Activated CD8-positive, alpha-beta memory T cell treated with anti-CD3 and anti-CD28 coated beads, Interleukin-2, amount 50 U/mL, for 4 hours (primary cell): Measurements from ENCODE around the gene ZSWIM1.
"Not testable (repeated sequence)": the region's sequence is repeated elsewhere in the genome, so short reads cannot be mapped to it uniquely, and the experiment has no call there.

Source experiments
- DNase-seq: peaks from one replicate; pipeline ENCODE4 v3.0.0-alpha.2; 2020

The ZSWIM1 gene

GRCh38 chr20:45909817-45910669 lies 29.0 kb downstream of the ZSWIM1 start:
- DNase-seq, result no peak

GRCh38 chr20:45910670-45911485 lies 29.9 kb downstream of the ZSWIM1 start:
- peak; percentile 92 for DNase-seq

GRCh38 chr20:45911486-45912343 lies 30.7 kb downstream of the ZSWIM1 start, which contains the start of gene PLTP:
PLTP (minus strand) TSS chr20:45912155; CDS start chr20:45911452, 703 bp downstream.
- DNase-seq, result peak; percentile 32

GRCh38 chr20:45912344-45912682 lies 31.3 kb downstream of the ZSWIM1 start:
- no peak for DNase-seq

GRCh38 chr20:45913116-45913515 lies 32.1 kb downstream of the ZSWIM1 start:
- DNase-seq, result no peak

- no peak for DNase-seq
These were observed 36.7 kb downstream of the ZSWIM1 start for GRCh38 chr20:45917790-45918141.

- DNase-seq, result no peak
These were observed 37.2 kb downstream of the ZSWIM1 start for GRCh38 chr20:45918182-45918737.

GRCh38 chr20:45918779-45919537 lies 37.9 kb downstream of the ZSWIM1 start:
- DNase-seq, result no peak

GRCh38 chr20:45919542-45920399 lies 38.7 kb downstream of the ZSWIM1 start:
- DNase-seq, result no peak

- no peak for DNase-seq
These were observed 39.7 kb downstream of the ZSWIM1 start for GRCh38 chr20:45920462-45921336.

- DNase-seq, result no peak
These were observed 40.5 kb downstream of the ZSWIM1 start for GRCh38 chr20:45921337-45922189.

- DNase-seq, result no peak
These were observed 43.6 kb downstream of the ZSWIM1 start for GRCh38 chr20:45924391-45925261.

GRCh38 chr20:45925821-45926506 lies 44.9 kb downstream of the ZSWIM1 start:
- DNase-seq, result no peak

GRCh38 chr20:45926731-45927070 lies 45.7 kb downstream of the ZSWIM1 start:
- no peak for DNase-seq

- no peak for DNase-seq
These were observed 46.2 kb downstream of the ZSWIM1 start for GRCh38 chr20:45927071-45927878.

- DNase-seq, result not testable (repeated sequence)
These were observed 50.7 kb downstream of the ZSWIM1 start for GRCh38 chr20:45931680-45932079.
